VCaP (cell line): ENCODE data around the gene SIK2.

ENCODE experiments used
- H3K27ac ChIP-seq: fragments of 450-650 bp; 2 replicates; pipeline ENCODE4 v1.5.1; 2017
- TF ChIP-seq, protein P1 (sequence below): fragments of 450-650 bp; conservative IDR thresholded peaks from 2 replicates; pipeline ENCODE4 v1.5.1; 2017; ENCODE audit warnings: mild to moderate bottlenecking, moderate library complexity

The SIK2 gene

DNA sequence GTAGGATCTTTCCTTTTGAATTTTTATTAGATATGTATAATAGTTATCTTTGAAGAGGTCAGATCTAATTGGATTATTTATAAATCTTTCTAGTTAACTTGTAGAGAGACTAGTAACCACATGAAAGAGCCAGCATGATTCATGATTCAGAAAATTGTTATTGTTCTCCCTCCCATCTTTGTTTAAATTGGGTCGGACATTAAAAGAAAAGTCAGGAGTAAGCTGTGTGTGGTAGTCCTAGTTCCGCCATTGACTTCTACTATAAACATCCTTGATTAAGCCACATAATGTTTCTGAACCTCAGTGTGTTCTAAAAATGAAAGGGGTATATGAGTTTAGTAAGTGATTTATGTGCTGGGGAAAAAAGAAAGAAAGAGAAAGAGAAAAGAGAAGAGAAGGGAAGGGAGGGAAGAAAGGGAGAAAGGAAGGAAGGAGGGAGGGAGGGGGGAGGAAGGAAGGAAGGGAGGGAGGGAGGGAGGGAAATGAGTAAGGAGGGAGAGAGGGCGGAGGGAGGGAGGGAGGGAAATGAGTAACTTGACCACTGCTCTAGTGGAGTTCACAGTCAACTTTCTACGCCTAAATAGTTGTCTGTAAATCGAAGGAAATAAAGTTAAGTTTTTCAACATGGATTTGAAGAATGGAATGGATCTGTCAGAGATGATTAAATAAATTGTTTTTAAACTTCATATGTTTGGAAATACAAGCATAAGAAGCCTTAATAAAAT is 32.9 kb downstream of the SIK2 start:
- no peak overlapping the region for H3K27ac ChIP-seq
- TF ChIP-seq, protein P1, sequence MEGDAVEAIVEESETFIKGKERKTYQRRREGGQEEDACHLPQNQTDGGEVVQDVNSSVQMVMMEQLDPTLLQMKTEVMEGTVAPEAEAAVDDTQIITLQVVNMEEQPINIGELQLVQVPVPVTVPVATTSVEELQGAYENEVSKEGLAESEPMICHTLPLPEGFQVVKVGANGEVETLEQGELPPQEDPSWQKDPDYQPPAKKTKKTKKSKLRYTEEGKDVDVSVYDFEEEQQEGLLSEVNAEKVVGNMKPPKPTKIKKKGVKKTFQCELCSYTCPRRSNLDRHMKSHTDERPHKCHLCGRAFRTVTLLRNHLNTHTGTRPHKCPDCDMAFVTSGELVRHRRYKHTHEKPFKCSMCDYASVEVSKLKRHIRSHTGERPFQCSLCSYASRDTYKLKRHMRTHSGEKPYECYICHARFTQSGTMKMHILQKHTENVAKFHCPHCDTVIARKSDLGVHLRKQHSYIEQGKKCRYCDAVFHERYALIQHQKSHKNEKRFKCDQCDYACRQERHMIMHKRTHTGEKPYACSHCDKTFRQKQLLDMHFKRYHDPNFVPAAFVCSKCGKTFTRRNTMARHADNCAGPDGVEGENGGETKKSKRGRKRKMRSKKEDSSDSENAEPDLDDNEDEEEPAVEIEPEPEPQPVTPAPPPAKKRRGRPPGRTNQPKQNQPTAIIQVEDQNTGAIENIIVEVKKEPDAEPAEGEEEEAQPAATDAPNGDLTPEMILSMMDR = no peak

DNA sequence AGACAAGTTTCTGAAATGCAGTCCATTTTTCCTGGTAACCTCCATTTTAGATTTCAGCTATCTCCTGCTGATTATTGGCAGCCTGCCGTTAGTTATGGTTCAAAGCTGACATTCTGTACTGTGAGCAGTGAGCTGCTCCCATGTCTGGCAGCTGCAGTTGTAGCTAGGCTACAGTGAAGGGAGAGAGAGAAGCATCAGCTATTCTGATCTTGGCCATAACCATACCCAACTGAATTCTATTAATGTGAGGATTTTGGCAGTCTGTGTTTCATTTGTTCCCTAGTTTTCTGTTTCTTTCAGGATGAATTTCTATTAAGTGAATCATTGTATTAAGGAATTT is 33.4 kb downstream of the SIK2 start:
- TF ChIP-seq, protein P1 = no peak
- H3K27ac ChIP-seq = no peak overlapping the region

DNA sequence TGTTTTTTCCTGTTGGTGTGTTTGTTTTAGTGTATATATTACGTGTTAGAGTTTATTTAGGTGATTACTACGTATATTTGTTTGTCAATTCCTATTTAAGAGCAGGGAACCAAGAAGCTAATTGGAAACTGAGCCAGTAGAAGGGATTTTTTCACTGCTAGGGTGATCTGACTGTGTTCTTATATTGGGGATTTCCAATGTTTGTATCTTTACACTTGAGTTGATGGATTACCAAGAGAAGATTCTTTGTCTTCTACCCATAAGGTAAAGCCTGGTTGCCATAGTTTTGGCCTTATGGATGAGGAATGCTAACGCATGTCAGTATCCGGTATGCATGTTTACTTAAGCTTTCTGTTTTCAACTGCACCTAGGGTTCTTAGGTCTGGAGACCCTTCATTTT is 35.6 kb downstream of the SIK2 start:
- no peak overlapping the region for H3K27ac ChIP-seq
- TF ChIP-seq, protein P1 = no peak

DNA sequence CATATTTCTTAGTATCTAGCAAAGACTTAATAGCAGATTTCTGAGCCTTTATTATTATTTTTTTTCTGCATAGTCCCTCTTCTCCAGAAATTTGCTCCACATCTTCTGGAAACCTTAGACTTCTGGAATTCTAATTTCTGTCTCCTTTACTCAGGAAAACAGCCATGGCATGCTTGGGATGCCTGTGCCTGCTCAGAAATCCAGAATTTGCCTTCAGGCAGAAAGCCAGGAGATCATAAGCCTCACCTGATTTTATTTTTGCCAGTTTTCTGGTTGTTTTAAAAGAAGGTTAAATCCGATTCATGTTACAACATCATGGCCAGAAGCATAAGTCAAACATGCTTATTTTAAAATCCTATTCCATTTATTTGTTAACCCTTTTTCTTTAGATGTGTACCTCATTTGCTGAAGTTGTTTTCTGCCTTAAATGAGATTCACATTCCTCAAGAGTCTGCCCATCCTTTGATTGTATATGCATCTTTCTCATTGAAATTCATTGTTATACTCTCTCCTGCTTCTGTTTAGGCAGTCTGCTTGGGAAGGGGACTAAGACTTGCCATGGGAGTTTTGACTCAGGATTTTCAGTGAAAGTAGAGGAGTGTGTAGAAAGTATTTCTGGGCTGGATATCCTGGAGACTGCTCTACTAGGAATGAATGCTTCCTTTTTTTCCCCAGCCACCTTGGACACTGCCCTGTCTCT is 37.1 kb downstream of the SIK2 start:
- TF ChIP-seq, protein P1 = no peak
- no peak overlapping the region for H3K27ac ChIP-seq

DNA sequence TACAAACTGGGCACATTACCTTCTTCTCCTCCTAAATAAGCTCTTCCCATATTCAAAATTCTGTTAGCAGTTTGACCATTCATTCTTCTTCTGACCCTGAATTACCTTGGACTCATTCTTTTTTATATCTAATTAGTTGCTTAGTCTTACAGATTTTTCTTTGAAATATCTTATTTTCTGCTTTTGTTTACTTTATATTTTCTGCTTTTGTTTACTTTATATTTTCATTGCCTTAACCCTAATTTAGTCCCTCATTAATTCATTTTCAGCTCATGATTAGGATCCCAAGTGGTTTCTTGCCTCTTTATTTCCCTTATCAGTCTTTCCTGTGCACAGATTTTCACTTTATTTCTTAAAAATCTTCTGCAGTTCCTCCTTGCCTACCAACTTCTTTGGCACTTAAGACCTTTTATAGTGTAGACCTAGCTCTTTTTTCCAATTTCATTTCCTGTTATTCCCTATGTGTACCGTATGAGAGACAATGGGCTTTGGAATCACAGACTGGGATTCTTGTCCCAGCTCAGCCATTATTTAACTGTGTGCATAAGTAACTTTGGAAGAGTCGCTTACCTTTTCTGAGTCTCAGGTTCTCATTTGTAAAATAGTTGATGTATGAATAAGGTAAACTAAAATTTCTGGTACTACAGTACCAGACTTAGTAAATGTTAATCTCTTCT is 39.2 kb downstream of the SIK2 start:
- no peak overlapping the region for H3K27ac ChIP-seq
- TF ChIP-seq, protein P1 = no peak

DNA sequence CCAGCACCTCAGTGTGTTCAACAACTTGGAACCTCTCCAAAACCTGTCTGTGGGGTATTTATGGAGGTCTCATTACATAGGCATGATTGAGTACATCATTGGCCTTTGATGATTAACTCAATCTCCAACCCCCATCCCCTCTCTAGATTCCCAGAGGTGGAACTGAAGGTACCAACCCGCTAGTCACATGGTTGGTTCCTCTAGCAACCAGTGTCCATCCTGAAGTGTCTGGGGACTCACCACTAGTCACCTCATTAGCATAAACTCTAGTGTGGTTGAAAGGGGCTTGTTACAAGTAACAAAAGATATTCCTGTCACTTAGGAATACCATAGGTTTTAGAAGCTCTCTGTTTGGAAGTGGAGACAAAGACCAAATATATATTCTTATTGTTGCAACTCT is 40.3 kb downstream of the SIK2 start:
- H3K27ac ChIP-seq = no peak overlapping the region
- TF ChIP-seq, protein P1 = no peak

DNA sequence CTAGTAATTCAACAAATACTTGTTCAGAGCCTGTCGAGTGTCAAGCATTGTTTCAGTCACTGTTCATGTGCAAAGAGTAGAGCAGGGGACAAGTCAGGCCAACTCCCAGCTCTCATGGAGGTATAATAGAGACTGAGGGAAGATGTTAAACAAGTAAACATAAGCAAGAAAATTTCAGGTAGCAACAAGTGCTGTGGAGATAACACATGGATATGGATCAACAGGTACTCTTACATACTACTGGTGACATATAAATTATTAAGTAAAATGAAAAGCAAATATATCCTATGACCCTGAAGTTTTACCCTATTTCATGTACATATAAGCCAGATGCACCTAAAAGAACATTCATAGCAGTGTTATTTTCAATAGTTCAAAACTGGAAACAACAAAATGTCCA is 42.7 kb downstream of the SIK2 start:
- TF ChIP-seq, protein P1 = no peak
- H3K27ac ChIP-seq = no peak overlapping the region
